Endothelial cell (in vitro differentiated cells): ENCODE results near the gene BTBD6. TPM values are rescaled to one million over a fixed set of nuclear protein-coding genes. Genes with fewer than 3 reads are reported as not detected.

Experiments
- DNase-seq: peaks from one replicate; pipeline ENCODE4 v3.0.0; 2021; ENCODE audit warnings: low spot score
- H3K27ac Mint-ChIP-seq: one replicate; pipeline ENCODE4 v1.8.0; 2021; ENCODE audit warnings: mixed read lengths, inconsistent platforms; ENCODE audit not compliant: unreplicated experiment
- H3K27me3 Mint-ChIP-seq: one replicate; pipeline ENCODE4 v1.8.0; 2021; ENCODE audit warnings: mild to moderate bottlenecking, moderate library complexity, mixed read lengths, inconsistent platforms; ENCODE audit not compliant: unreplicated experiment
- H3K36me3 Mint-ChIP-seq: one replicate; pipeline ENCODE4 v1.8.0; 2021; ENCODE audit warnings: mild to moderate bottlenecking, low read depth, mixed read lengths, inconsistent platforms; ENCODE audit not compliant: unreplicated experiment
- H3K4me1 Mint-ChIP-seq: one replicate; pipeline ENCODE4 v1.8.0; 2021; ENCODE audit warnings: mild to moderate bottlenecking, mixed read lengths, inconsistent platforms; ENCODE audit not compliant: unreplicated experiment
- H3K4me3 Mint-ChIP-seq: one replicate; pipeline ENCODE4 v1.8.0; 2021; ENCODE audit warnings: mild to moderate bottlenecking, mixed read lengths, inconsistent platforms; ENCODE audit not compliant: unreplicated experiment
- H3K9me3 Mint-ChIP-seq: one replicate; pipeline ENCODE4 v1.8.0; 2021; ENCODE audit warnings: mixed read lengths, inconsistent platforms; ENCODE audit not compliant: unreplicated experiment
- CTCF ChIP-seq: fragments of 200-600 bp; sonication (generic); IDR thresholded peaks from one replicate; pipeline ENCODE4 v1.5.0; 2021; ENCODE audit warnings: antibody characterized with exemption; ENCODE audit not compliant: unreplicated experiment
- total RNA-seq: library from RNA; stranded (reverse); fragmentation: NEBNext Ultra II Directional; extraction: Animal tissue kit (Norgen Biotek cat#: 25700); gene quantifications from one replicate; pipeline ENCODE4 v1.2.1, GENCODE V29; 2021; ENCODE audit not compliant: unreplicated experiment

The BTBD6 gene
- total RNA-seq, 1 donor from 2014 or later = 45.1 TPM

GRCh38 chr14:105209646-105210045, 38.7 kb upstream of the BTBD6 start:
- DNase-seq = no peak
- Mint-ChIP-seq H3K27me3 (peaks cover 7% of the 10 kb centered on the region), H3K4me3 (no peak overlapping the region), H3K4me1 (no peaks in the 10 kb centered on the region), H3K9me3 (no peaks in the 10 kb centered on the region), H3K36me3 (peaks cover 4% of the 10 kb centered on the region), H3K27ac (no peak overlapping the region)
- no peak for TF ChIP-seq CTCF

GRCh38 chr14:105210266-105211025, 37.9 kb upstream of the BTBD6 start:
- Mint-ChIP-seq H3K27ac (no peak overlapping the region), H3K4me3 (no peak overlapping the region), H3K27me3 (peaks cover 12% of the 10 kb centered on the region), H3K36me3 (peaks cover 11% of the 10 kb centered on the region), H3K4me1 (no peaks in the 10 kb centered on the region), H3K9me3 (no peaks in the 10 kb centered on the region)
- DNase-seq = no peak
- TF ChIP-seq CTCF = no peak

- Mint-ChIP-seq H3K4me3 (no peak overlapping the region), H3K27me3 (peaks cover 12% of the 10 kb centered on the region), H3K36me3 (peaks cover 18% of the 10 kb centered on the region), H3K27ac (no peak overlapping the region), H3K9me3 (no peaks in the 10 kb centered on the region), H3K4me1 (no peaks in the 10 kb centered on the region)
- no peak for DNase-seq
- no peak for TF ChIP-seq CTCF
Observed at GRCh38 chr14:105211086-105211757, 37.1 kb upstream of the BTBD6 start.

- Mint-ChIP-seq H3K9me3 (no peaks in the 10 kb centered on the region), H3K4me1 (no peaks in the 10 kb centered on the region), H3K36me3 (peaks cover 21% of the 10 kb centered on the region), H3K27me3 (peaks cover 12% of the 10 kb centered on the region), H3K27ac (no peak overlapping the region), H3K4me3 (no peak overlapping the region)
- DNase-seq = no peak
- no peak for TF ChIP-seq CTCF
Observed at GRCh38 chr14:105211758-105212089, 36.6 kb upstream of the BTBD6 start.
